ENCODE results near the gene KCNG2. TPM values are rescaled to one million over a fixed set of nuclear protein-coding genes. Genes with fewer than 3 reads are reported as not detected.

Gene KCNG2
- total RNA-seq, 1 donor from 2014 or later = not detected

- H3K9me3 Mint-ChIP-seq = peaks cover 3% of the 10 kb centered on the region
- H3K4me1 Mint-ChIP-seq = no peaks in the 10 kb centered on the region
- no peaks in the 10 kb centered on the region for H3K4me1 ChIP-seq
- H3K4me2 ChIP-seq = no peak overlapping the region
- no peaks in the 10 kb centered on the region for H3K9me3 ChIP-seq (ENCODE audit: low read depth)
- H3K27ac ChIP-seq = no peak overlapping the region
- no peak overlapping the region for H2AFZ ChIP-seq (replicated peaks)
- H3K36me3 Mint-ChIP-seq = no peaks in the 10 kb centered on the region
- H3K9ac ChIP-seq = no peak overlapping the region
- no peak overlapping the region for H3K4me3 ChIP-seq
- DNase-seq (ENCODE audit: low spot score) = no peak
- H4K20me1 ChIP-seq (ENCODE audit: low read depth) = no peaks in the 10 kb centered on the region
- TF ChIP-seq, protein P1, sequence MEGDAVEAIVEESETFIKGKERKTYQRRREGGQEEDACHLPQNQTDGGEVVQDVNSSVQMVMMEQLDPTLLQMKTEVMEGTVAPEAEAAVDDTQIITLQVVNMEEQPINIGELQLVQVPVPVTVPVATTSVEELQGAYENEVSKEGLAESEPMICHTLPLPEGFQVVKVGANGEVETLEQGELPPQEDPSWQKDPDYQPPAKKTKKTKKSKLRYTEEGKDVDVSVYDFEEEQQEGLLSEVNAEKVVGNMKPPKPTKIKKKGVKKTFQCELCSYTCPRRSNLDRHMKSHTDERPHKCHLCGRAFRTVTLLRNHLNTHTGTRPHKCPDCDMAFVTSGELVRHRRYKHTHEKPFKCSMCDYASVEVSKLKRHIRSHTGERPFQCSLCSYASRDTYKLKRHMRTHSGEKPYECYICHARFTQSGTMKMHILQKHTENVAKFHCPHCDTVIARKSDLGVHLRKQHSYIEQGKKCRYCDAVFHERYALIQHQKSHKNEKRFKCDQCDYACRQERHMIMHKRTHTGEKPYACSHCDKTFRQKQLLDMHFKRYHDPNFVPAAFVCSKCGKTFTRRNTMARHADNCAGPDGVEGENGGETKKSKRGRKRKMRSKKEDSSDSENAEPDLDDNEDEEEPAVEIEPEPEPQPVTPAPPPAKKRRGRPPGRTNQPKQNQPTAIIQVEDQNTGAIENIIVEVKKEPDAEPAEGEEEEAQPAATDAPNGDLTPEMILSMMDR (IDR thresholded peaks at IDR 0.05) = no peak
- no peak for TF ChIP-seq EZH2 (IDR thresholded peaks at IDR 0.05)
- TF ChIP-seq EZH2phosphoT487 (IDR thresholded peaks at IDR 0.05) = no peak
- H3K27ac Mint-ChIP-seq = no peak overlapping the region
- H3K27me3 Mint-ChIP-seq (ENCODE audit: insufficient read depth, low read depth) = peaks cover 25% of the 10 kb centered on the region
- H3K79me2 ChIP-seq (ENCODE audit: low read depth) = no peaks in the 10 kb centered on the region
- H3K4me3 Mint-ChIP-seq = no peak overlapping the region
- peaks cover 27% of the 10 kb centered on the region for H3K27me3 ChIP-seq
- no peaks in the 10 kb centered on the region for H3K36me3 ChIP-seq
- H3F3A ChIP-seq (ENCODE audit: low read depth) = no peaks in the 10 kb centered on the region
These were observed 18.6 kb upstream of the KCNG2 start for GRCh38 chr18:79779021-79779699.

- Histone ChIP-seq H3K4me3 (no peak overlapping the region), H3K4me2 (no peak overlapping the region), H3F3A (ENCODE audit: low read depth) (no peaks in the 10 kb centered on the region), H3K27me3 (peaks cover 32% of the 10 kb centered on the region), H3K9me3 (ENCODE audit: low read depth) (no peaks in the 10 kb centered on the region), H3K27ac (no peak overlapping the region), H3K4me1 (no peaks in the 10 kb centered on the region), H3K9ac (no peak overlapping the region), H2AFZ (replicated peaks) (no peak overlapping the region), H3K79me2 (ENCODE audit: low read depth) (no peaks in the 10 kb centered on the region), H3K36me3 (no peaks in the 10 kb centered on the region), H4K20me1 (ENCODE audit: low read depth) (no peaks in the 10 kb centered on the region)
- Mint-ChIP-seq H3K27ac (no peak overlapping the region), H3K4me1 (no peaks in the 10 kb centered on the region), H3K9me3 (peaks cover 5% of the 10 kb centered on the region), H3K36me3 (no peaks in the 10 kb centered on the region), H3K27me3 (ENCODE audit: insufficient read depth, low read depth) (peaks cover 30% of the 10 kb centered on the region), H3K4me3 (no peak overlapping the region)
- no peak for TF ChIP-seq EZH2phosphoT487 (IDR thresholded peaks at IDR 0.05)
- no peak for DNase-seq (ENCODE audit: low spot score)
These were observed 18.0 kb upstream of the KCNG2 start for GRCh38 chr18:79779700-79780190.

DNA sequence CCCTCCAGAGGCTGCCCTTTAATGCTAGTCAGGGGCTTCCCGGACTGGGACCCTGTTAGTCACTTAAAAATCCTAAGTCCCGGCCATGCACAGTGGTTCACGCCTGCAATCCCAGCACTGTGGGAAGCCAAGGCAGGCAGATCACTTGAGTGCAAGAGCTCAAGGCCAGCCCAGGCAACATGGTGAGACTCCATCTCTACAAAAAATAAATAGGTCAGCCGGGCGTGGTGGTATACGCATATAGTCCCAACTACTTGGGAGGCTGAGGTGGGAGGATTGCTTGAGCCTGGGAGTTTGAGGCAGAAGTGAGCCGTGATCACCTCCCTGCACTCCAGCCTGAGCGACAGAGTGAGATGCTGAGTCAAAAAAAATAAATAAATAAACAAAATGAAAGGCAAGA, 17.2 kb upstream of the KCNG2 start:
- no peak overlapping the region for H3K4me3 ChIP-seq
- H3K36me3 ChIP-seq = no peaks in the 10 kb centered on the region
- no peak overlapping the region for H3K9ac ChIP-seq
- no peak overlapping the region for H3K4me2 ChIP-seq
- no peaks in the 10 kb centered on the region for H3K9me3 ChIP-seq (ENCODE audit: low read depth)
- no peak overlapping the region for H2AFZ ChIP-seq (replicated peaks)
- no peak for DNase-seq (ENCODE audit: low spot score)
- no peaks in the 10 kb centered on the region for H4K20me1 ChIP-seq (ENCODE audit: low read depth)
- H3K4me1 ChIP-seq = no peaks in the 10 kb centered on the region
- peaks cover 5% of the 10 kb centered on the region for H3K9me3 Mint-ChIP-seq
- no peak for TF ChIP-seq EZH2 (IDR thresholded peaks at IDR 0.05)
- TF ChIP-seq EZH2phosphoT487 (IDR thresholded peaks at IDR 0.05) = no peak
- TF ChIP-seq, protein P1 (IDR thresholded peaks at IDR 0.05) = no peak
- peaks cover 35% of the 10 kb centered on the region for H3K27me3 ChIP-seq
- no peaks in the 10 kb centered on the region for H3K36me3 Mint-ChIP-seq
- no peak overlapping the region for H3K27ac Mint-ChIP-seq
- H3K27me3 Mint-ChIP-seq (ENCODE audit: insufficient read depth, low read depth) = peaks cover 36% of the 10 kb centered on the region
- no peaks in the 10 kb centered on the region for H3K79me2 ChIP-seq (ENCODE audit: low read depth)
- no peak overlapping the region for H3K4me3 Mint-ChIP-seq
- no peaks in the 10 kb centered on the region for H3K4me1 Mint-ChIP-seq
- no peak overlapping the region for H3K27ac ChIP-seq
- no peaks in the 10 kb centered on the region for H3F3A ChIP-seq (ENCODE audit: low read depth)

- no peak for DNase-seq (ENCODE audit: low spot score)
- Histone ChIP-seq H3K4me1 (no peaks in the 10 kb centered on the region), H2AFZ (replicated peaks) (no peak overlapping the region), H3K27ac (no peak overlapping the region), H3K4me2 (no peak overlapping the region), H3K36me3 (no peaks in the 10 kb centered on the region), H3K79me2 (ENCODE audit: low read depth) (no peaks in the 10 kb centered on the region), H4K20me1 (ENCODE audit: low read depth) (no peaks in the 10 kb centered on the region), H3K9me3 (ENCODE audit: low read depth) (no peaks in the 10 kb centered on the region), H3F3A (ENCODE audit: low read depth) (no peaks in the 10 kb centered on the region), H3K27me3 (peaks cover 41% of the 10 kb centered on the region), H3K4me3 (no peak overlapping the region), H3K9ac (no peak overlapping the region)
- Mint-ChIP-seq H3K27ac (no peak overlapping the region), H3K4me1 (no peaks in the 10 kb centered on the region), H3K4me3 (no peak overlapping the region), H3K36me3 (no peaks in the 10 kb centered on the region), H3K27me3 (ENCODE audit: insufficient read depth, low read depth) (peaks cover 35% of the 10 kb centered on the region), H3K9me3 (peaks cover 5% of the 10 kb centered on the region)
- TF ChIP-seq EZH2phosphoT487 (IDR thresholded peaks at IDR 0.05) (no peak), EZH2 (IDR thresholded peaks at IDR 0.05) (no peak)
- TF ChIP-seq, protein P1 (IDR thresholded peaks at IDR 0.05) = no peak
These were observed 16.3 kb upstream of the KCNG2 start for GRCh38 chr18:79781331-79781941.

Data from neural progenitor cell (in vitro differentiated cells).